COR-L47 (cell line): ENCODE results near the gene TREX2.

Source experiments
- DNase-seq: peaks from one replicate; lab custom pipeline; 2025; lab: John Stamatoyannopoulos, UW

Gene TREX2

GRCh38 chrX:153475751-153476281, 30.0 kb upstream of the TREX2 start:
- no peak for DNase-seq

- no peak for DNase-seq
Observed at GRCh38 chrX:153475271-153475670, 29.4 kb upstream of the TREX2 start.

GRCh38 chrX:153474718-153475117, 28.9 kb upstream of the TREX2 start:
- no peak for DNase-seq

- DNase-seq, result no peak
Observed at GRCh38 chrX:153474266-153474665, 28.4 kb upstream of the TREX2 start.

- no peak for DNase-seq
Observed at GRCh38 chrX:153473126-153473525, 27.3 kb upstream of the TREX2 start.

- no peak for DNase-seq
Observed at GRCh38 chrX:153471663-153472280, 25.9 kb upstream of the TREX2 start.

GRCh38 chrX:153470411-153471363, 24.8 kb upstream of the TREX2 start, which contains the start of gene HAUS7:
HAUS7 (minus strand) TSS chrX:153470576; CDS start chrX:153470557, 19 bp downstream.
- peak; percentile 80 for DNase-seq

- DNase-seq, result peak; percentile 7
Observed at GRCh38 chrX:153469811-153470410, 24.1 kb upstream of the TREX2 start.

GRCh38 chrX:153468008-153468580, 22.2 kb upstream of the TREX2 start:
- no peak for DNase-seq

- no peak for DNase-seq
Observed at GRCh38 chrX:153465691-153466380, 20.0 kb upstream of the TREX2 start.

- no peak for DNase-seq
Observed at GRCh38 chrX:153464116-153464515, 18.3 kb upstream of the TREX2 start.

- DNase-seq, result no peak
Observed at GRCh38 chrX:153463556-153463955, 17.7 kb upstream of the TREX2 start.

GRCh38 chrX:153463031-153463430, 17.2 kb upstream of the TREX2 start:
- DNase-seq, result no peak

GRCh38 chrX:153462291-153462690, 16.4 kb upstream of the TREX2 start:
- DNase-seq, result no peak

GRCh38 chrX:153460826-153461225, 15.0 kb upstream of the TREX2 start:
- DNase-seq, result no peak

- DNase-seq, result no peak
Observed at GRCh38 chrX:153459986-153460385, 14.1 kb upstream of the TREX2 start.

GRCh38 chrX:153458476-153458875, 12.6 kb upstream of the TREX2 start:
- DNase-seq, result no peak

- no peak for DNase-seq
Observed at GRCh38 chrX:153457827-153458466, 12.1 kb upstream of the TREX2 start.

- no peak for DNase-seq
Observed at GRCh38 chrX:153457136-153457825, 11.4 kb upstream of the TREX2 start.

- DNase-seq, result no peak
Observed at GRCh38 chrX:153456704-153457103, 10.8 kb upstream of the TREX2 start.
